Prostate gland (tissue), 2 donors: ENCODE data around the gene KRTAP9-9. TPM values are rescaled to one million over a fixed set of nuclear protein-coding genes. Genes with fewer than 3 reads are reported as not detected.
"Not testable (repeated sequence)": the region's sequence is repeated elsewhere in the genome, so short reads cannot be mapped to it uniquely, and the experiment has no call there.

Experiments
- DNase-seq: peaks from one replicate; pipeline ENCODE4 v3.0.0-alpha.2; 2019; ENCODE audit warnings: low spot score
- H3K27ac ChIP-seq, 2 donors: fragments of 200-600 bp; sonication (generic); 2 replicates each; pipeline ENCODE4 v1.5.1; 2017 to 2019
- H3K27me3 ChIP-seq: fragments of 200-600 bp; sonication (generic); replicated peaks from 2 replicates; pipeline ENCODE4 v1.5.1; 2019; ENCODE audit not compliant: insufficient read depth
- H3K36me3 ChIP-seq, 2 donors: fragments of 200-600 bp; sonication (generic); 1 replicate in 1 of 2; 2 replicates in 1 of 2; pipeline versions ENCODE4 v1.5.1 to v1.8.1; 2017 to 2019
- H3K4me1 ChIP-seq: fragments of 200-600 bp; sonication (generic); replicated peaks from 2 replicates; pipeline ENCODE4 v1.5.1; 2019
- H3K4me3 ChIP-seq, 2 donors: fragments of 200-600 bp; sonication (generic); 2 replicates each; pipeline ENCODE4 v1.5.1; 2017 to 2019
- H3K9me3 ChIP-seq: fragments of 200-600 bp; sonication (generic); 2 replicates; pipeline ENCODE4 v1.5.1; 2017
- POLR2A ChIP-seq: fragments of 450-650 bp; IDR thresholded peaks from one replicate; pipeline ENCODE4 v1.6.1; 2016; ENCODE audit warnings: antibody characterized with exemption, mild to moderate bottlenecking
- POLR2AphosphoS5 ChIP-seq: sonication (generic); formaldehyde crosslinking; IDR thresholded peaks from one replicate; pipeline ENCODE4 v1.6.1; 2017; ENCODE audit warnings: antibody characterized with exemption
- WGBS: methylation state at CpG from one replicate; pipeline ENCODE4 v1.1.5; 2018; 5-methylcytosine and 5-hydroxymethylcytosine counted together
- intact Hi-C: fragments of 100-400 bp; cut with DNase I; formaldehyde crosslinking; loops from one replicate; pipeline ENCODE4 v1.14.2; 2022
- total RNA-seq, 2 donors: library from RNA; depleted of rRNA; stranded (reverse); fragments of >200 nt; gene quantifications; one replicate each; pipeline ENCODE4 v1.1.0, GENCODE V29; 2016
- TF ChIP-seq, protein P1 (sequence below), 4 experiments: fragments of 200-600 bp in 2 of 4; fragments of 450-650 bp in 2 of 4; sonication (generic) in 2 of 4; IDR thresholded peaks; 1 replicate in 3 of 4; 2 replicates in 1 of 4; pipeline ENCODE4 v1.5.1; 2016 to 2019; ENCODE audit warnings: antibody characterized with exemption in 4 of 4, mild to moderate bottlenecking in 2 of 4, moderate library complexity in 2 of 4

The KRTAP9-9 gene
- total RNA-seq, 2 donors from 2014 or later: not detected

DNA sequence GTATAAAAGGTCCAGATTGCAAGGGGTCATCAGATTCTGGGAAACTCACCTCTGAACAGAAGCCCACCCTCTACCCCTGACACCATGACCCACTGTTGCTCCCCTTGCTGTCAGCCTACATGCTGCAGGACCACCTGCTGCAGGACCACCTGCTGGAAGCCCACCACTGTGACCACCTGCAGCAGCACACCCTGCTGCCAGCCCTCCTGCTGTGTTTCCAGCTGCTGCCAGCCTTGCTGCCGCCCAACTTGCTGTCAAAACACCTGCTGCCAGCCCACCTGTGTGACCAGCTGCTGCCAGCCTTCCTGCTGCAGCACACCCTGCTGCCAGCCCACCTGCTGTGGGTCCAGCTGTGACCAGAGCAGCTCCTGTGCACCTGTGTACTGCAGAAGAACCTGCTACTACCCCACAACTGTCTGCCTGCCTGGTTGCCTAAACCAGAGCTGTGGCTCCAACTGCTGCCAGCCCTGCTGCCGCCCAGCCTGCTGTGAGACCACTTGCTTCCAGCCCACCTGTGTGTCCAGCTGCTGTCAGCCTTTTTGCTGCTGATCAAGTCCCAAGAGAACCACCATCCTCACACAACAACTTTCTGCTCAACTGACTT, 5.4 kb upstream of the KRTAP9-9 start, which contains the start of gene KRTAP9-4:
Gene KRTAP9-4, plus strand, starts transcription at position 51 of the 604 bp plus-strand sequence. Its CDS starts 34 bp downstream, at position 85.
- DNase-seq, H3K27me3 ChIP-seq, H3K27ac ChIP-seq, intact Hi-C loops, H3K36me3 ChIP-seq, H3K9me3 ChIP-seq, H3K4me3 ChIP-seq, H3K4me1 ChIP-seq: not testable (repeated sequence)
- WGBS: 71% methylated on average over 2 of the region's 2 CpGs

DNA sequence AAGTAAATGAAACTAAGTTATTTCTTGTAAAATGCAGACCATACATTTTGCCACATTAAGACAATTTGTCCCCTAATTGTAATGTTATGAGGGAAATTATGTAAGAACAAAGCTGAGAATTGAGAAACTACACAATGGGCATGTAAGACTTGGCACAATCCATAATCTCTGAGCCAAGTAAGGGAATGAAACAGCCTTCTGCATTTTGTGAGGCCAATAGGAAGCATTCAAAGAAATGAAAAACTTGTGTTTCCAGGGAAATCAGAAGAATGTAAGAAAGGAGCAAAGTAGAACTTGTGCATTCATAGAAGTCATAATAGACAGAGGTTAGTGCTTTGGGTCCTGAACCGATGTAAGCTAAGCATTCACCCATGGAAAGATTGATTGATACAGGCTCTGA, 3.9 kb upstream of the KRTAP9-9 start:
- intact Hi-C loops: no loop called here
- H3K27me3 ChIP-seq: no peaks in the 10 kb centered on the region
- TF ChIP-seq, protein P1, sequence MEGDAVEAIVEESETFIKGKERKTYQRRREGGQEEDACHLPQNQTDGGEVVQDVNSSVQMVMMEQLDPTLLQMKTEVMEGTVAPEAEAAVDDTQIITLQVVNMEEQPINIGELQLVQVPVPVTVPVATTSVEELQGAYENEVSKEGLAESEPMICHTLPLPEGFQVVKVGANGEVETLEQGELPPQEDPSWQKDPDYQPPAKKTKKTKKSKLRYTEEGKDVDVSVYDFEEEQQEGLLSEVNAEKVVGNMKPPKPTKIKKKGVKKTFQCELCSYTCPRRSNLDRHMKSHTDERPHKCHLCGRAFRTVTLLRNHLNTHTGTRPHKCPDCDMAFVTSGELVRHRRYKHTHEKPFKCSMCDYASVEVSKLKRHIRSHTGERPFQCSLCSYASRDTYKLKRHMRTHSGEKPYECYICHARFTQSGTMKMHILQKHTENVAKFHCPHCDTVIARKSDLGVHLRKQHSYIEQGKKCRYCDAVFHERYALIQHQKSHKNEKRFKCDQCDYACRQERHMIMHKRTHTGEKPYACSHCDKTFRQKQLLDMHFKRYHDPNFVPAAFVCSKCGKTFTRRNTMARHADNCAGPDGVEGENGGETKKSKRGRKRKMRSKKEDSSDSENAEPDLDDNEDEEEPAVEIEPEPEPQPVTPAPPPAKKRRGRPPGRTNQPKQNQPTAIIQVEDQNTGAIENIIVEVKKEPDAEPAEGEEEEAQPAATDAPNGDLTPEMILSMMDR (IDR thresholded peaks at IDR 0.05): no peak
- TF ChIP-seq POLR2A (no peak), POLR2AphosphoS5 (no peak)
- no peaks in the 10 kb centered on the region for H3K9me3 ChIP-seq
- H3K4me1 ChIP-seq: no peaks in the 10 kb centered on the region
- DNase-seq: no peak
- 100% methylated on average over 1 of the region's 1 CpG for WGBS
- no peaks in the 10 kb centered on the region for H3K36me3 ChIP-seq
- no peak overlapping the region for H3K4me3 ChIP-seq
- H3K27ac ChIP-seq: no peak overlapping the region

DNA sequence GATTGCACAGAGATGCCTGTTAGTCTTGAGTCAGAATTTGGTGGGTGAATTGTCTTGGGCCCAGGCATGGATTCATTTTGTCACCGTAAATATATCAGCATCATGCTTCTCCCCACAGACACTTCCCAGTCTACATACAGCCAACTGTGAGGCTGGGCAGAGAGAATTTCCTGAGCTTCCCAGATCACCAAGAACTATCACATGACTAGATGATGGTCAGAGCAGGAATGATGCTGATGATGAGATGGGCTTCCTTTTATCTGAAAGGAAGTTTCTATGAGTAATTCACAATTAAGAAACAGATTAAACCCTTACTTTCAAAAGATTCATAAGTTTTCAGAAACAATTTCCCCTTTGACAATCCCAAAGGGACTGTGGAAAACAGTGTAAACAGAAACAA, 323 bp upstream of the KRTAP9-9 start:
- Histone ChIP-seq H3K4me1 (no peaks in the 10 kb centered on the region), H3K4me3 (no peak overlapping the region), H3K27me3 (no peaks in the 10 kb centered on the region), H3K36me3 (no peaks in the 10 kb centered on the region), H3K9me3 (no peaks in the 10 kb centered on the region), H3K27ac (no peak overlapping the region)
- intact Hi-C loops: no loop called here
- WGBS: 0% methylated on average over 1 of the region's 1 CpG
- no peak for TF ChIP-seq POLR2A
- no peak for DNase-seq

DNA sequence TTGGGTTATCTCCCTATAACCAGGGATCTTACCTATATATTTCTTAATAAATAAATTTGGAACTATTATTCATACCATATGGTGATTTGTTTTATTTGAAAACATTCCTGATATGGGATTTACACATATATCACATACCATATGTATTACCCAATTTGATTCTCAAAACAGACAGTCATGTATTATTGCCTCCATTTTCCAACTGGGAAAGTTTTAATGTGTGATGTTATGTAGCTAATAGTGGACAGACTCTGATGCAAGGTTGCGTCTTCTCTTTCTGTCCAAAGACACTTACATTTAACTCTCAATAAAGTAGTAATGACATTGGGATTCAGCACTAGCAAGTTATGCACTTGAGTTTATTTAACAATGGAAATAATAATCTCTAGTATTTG, 1.1 kb downstream of the KRTAP9-9 start:
- TF ChIP-seq, protein P1 (IDR thresholded peaks at IDR 0.05): no peak
- no peak for TF ChIP-seq POLR2A
- TF ChIP-seq POLR2AphosphoS5: no peak
- DNase-seq: no peak
- Histone ChIP-seq H3K27me3 (no peaks in the 10 kb centered on the region), H3K27ac (no peak overlapping the region), H3K9me3 (no peaks in the 10 kb centered on the region), H3K4me1 (no peaks in the 10 kb centered on the region), H3K4me3 (no peak overlapping the region), H3K36me3 (no peaks in the 10 kb centered on the region)
- intact Hi-C loops: no loop called here
- 88% methylated on average over 1 of the region's 1 CpG for WGBS

DNA sequence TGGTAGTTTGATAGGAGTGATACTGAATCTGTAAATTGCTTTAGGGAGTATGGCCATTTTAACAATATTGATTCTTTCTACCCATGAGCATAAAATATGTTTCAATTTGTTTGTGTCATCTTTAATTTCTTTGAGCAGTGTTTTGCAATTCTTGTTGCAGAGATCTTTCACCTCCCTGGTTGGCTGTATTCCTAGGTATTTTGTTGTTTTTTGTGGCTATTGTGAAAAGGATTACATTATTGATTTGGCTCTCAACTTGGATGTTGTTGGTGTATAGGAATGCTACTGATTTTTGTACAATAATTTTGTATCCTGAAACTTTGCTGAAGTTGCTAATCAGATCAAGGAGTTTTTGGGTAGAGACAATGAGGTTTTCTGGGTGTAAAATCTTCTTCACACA, 3.2 kb downstream of the KRTAP9-9 start:
- Histone ChIP-seq H3K27me3 (no peaks in the 10 kb centered on the region), H3K27ac (no peak overlapping the region), H3K36me3 (no peaks in the 10 kb centered on the region), H3K4me1 (no peaks in the 10 kb centered on the region), H3K4me3 (no peak overlapping the region), H3K9me3 (no peaks in the 10 kb centered on the region)
- intact Hi-C loops: no loop called here
- TF ChIP-seq, protein P1 (IDR thresholded peaks at IDR 0.05): no peak
- TF ChIP-seq POLR2AphosphoS5: no peak
- no peak for TF ChIP-seq POLR2A
- no peak for DNase-seq

DNA sequence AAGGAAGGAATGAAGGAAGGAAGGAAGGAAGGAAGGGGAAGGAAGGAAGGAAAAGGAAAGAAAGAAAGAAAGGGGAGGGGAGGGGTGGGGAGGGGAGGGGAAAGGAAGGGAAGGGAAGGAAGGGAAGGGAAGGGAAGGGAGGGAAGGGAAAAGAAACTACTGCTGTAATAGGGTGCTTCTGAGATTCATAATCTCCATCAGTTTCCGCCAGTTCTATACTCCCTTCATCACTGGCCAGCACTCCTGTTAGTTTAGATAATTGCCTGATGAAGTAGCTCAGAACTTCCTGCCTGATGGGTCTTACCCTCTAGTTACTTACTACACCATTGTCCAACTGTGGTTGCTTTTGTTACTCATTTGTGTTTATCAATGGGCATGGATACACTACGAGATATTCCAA, 8.0 kb downstream of the KRTAP9-9 start:
- no peak overlapping the region for H3K27ac ChIP-seq
- H3K4me3 ChIP-seq: no peak overlapping the region
- TF ChIP-seq, protein P1 (IDR thresholded peaks at IDR 0.05): no peak
- TF ChIP-seq POLR2AphosphoS5: no peak
- TF ChIP-seq POLR2A: no peak
- H3K27me3 ChIP-seq: no peaks in the 10 kb centered on the region
- no peaks in the 10 kb centered on the region for H3K36me3 ChIP-seq
- no peaks in the 10 kb centered on the region for H3K4me1 ChIP-seq
- intact Hi-C loops: no loop called here
- DNase-seq: no peak
- 93% methylated on average over 2 of the region's 2 CpGs for WGBS
- H3K9me3 ChIP-seq: no peaks in the 10 kb centered on the region
